T-cell (primary cell): Measurements from ENCODE around the gene RPRD2. TPM values are rescaled to one million over a fixed set of nuclear protein-coding genes. Genes with fewer than 3 reads are reported as not detected.

Experiments
- ATAC-seq, 4 experiments: fragments of 200-7000 bp in 3 of 4; fragments of 150-1000 bp in 1 of 4; cut with Tn5 transposase; replicated peaks in 1 of 4; 1 replicate in 3 of 4; 2 replicates in 1 of 4; pipeline ENCODE4 v1.10.0; 2021; ENCODE audit warnings: moderate library complexity in 3 of 4, mild to moderate bottlenecking in 2 of 4, moderate number of reproducible peaks in 1 of 4
- CTCF ChIA-PET, 2 donors: fragments of 300-600 bp; sonication (Branson Sonifier 250); formaldehyde crosslinking; loops; one replicate each; lab custom pipeline; 2022; ENCODE audit warnings: antibody characterized with exemption in 2 of 2; lab: Charles Lee
- POLR2A ChIA-PET, 2 donors: fragments of 300-600 bp; sonication (Branson Sonifier 250); formaldehyde crosslinking; loops; one replicate each; lab custom pipeline; 2022; ENCODE audit warnings: antibody characterized with exemption in 2 of 2; lab: Charles Lee
- DNase-seq, 35 experiments: peaks; one replicate each; pipeline versions ENCODE4 v3.0.0 to v3.0.0-alpha.2; 2013 to 2023
- H3K27ac ChIP-seq: one replicate; pipeline ENCODE4 v1.5.1; 2013; ENCODE audit warnings: low read length
- H3K27me3 ChIP-seq, 2 experiments: replicated peaks in 1 of 2; 1 replicate in 1 of 2; 2 replicates in 1 of 2; pipeline versions ENCODE4 v1.6.1 to v1.7.0; 2013; ENCODE audit warnings: low read length in 1 of 2, mixed read lengths in 1 of 2; ENCODE audit not compliant: control insufficient read depth in 2 of 2, insufficient read depth in 2 of 2; ENCODE audit errors: extremely low read depth in 1 of 2
- H3K36me3 ChIP-seq, 2 donors: 1 replicate in 1 of 2; 2 replicates in 1 of 2; pipeline versions ENCODE4 v1.6.1 to v1.7.0; 2013; ENCODE audit warnings: low read length in 1 of 2; ENCODE audit not compliant: control insufficient read depth in 2 of 2, insufficient read depth in 1 of 2; ENCODE audit errors: extremely low read depth in 1 of 2
- H3K4me1 ChIP-seq, 2 experiments: 1 replicate in 1 of 2; 2 replicates in 1 of 2; pipeline versions ENCODE4 v1.6.1 to v1.7.0; 2013; ENCODE audit warnings: low read length in 2 of 2, mixed read lengths in 1 of 2; ENCODE audit not compliant: insufficient read depth in 2 of 2, control insufficient read depth in 1 of 2; ENCODE audit errors: extremely low read depth in 1 of 2
- H3K4me3 ChIP-seq, 2 donors: 1 replicate in 1 of 2; 2 replicates in 1 of 2; pipeline versions ENCODE4 v1.5.1 to v1.7.0; 2013; ENCODE audit warnings: mild to moderate bottlenecking in 2 of 2, low read length in 1 of 2, moderate library complexity in 1 of 2; ENCODE audit not compliant: control insufficient read depth in 1 of 2; ENCODE audit errors: extremely low read depth in 1 of 2
- H3K9me3 ChIP-seq: 2 replicates; pipeline ENCODE4 v1.7.0; 2013
- H3K27ac Mint-ChIP-seq, 2 donors: one replicate each; pipeline ENCODE4 v1.8.0; 2020 to 2021; ENCODE audit warnings: mild to moderate bottlenecking in 2 of 2, mixed read lengths in 2 of 2
- H3K27me3 Mint-ChIP-seq, 2 donors: one replicate each; pipeline ENCODE4 v1.8.0; 2021 to 2022; ENCODE audit warnings: mixed read lengths in 2 of 2
- H3K36me3 Mint-ChIP-seq: one replicate; pipeline ENCODE4 v1.8.0; 2021; ENCODE audit warnings: mixed read lengths
- H3K4me1 Mint-ChIP-seq, 3 donors: one replicate each; pipeline ENCODE4 v1.8.0; 2020 to 2022; ENCODE audit warnings: mixed read lengths in 3 of 3, mild to moderate bottlenecking in 1 of 3
- H3K4me3 Mint-ChIP-seq, 3 donors: one replicate each; pipeline ENCODE4 v1.8.0; 2020 to 2022; ENCODE audit warnings: mild to moderate bottlenecking in 3 of 3, mixed read lengths in 3 of 3, moderate library complexity in 3 of 3
- H3K9me3 Mint-ChIP-seq, 3 donors: one replicate each; pipeline ENCODE4 v1.8.0; 2020 to 2022; ENCODE audit warnings: mixed read lengths in 3 of 3
- WGBS: methylation state at CpG from one replicate; pipeline ENCODE4 v1.1.5; 2013; ENCODE audit warnings: missing lambda C conversion rate; ENCODE audit not compliant: insufficient coverage; 5-methylcytosine and 5-hydroxymethylcytosine counted together
- total RNA-seq, 35 experiments: library from RNA in 6 of 35; stranded (reverse) in 6 of 35; fragments of 120-200 nt in 1 of 35; gene quantifications; one replicate each; pipeline versions ENCODE4 v1.2.1 to v1.2.4 and lab custom pipeline; 2013 to 2026

Gene RPRD2
- total RNA-seq, 5 donors from 2014 or later (not counting 1 experiment from before 2014, with no cell fraction given): 44.2 to 50.6 (median 46.7) TPM

GRCh38 chr1:150408800-150409199, 44.9 kb downstream of the RPRD2 start:
- Mint-ChIP-seq H3K4me3 (no peak overlapping the region), H3K27ac (no peak overlapping the region), H3K4me1 (peaks cover 66 to 81% (median 71%) of the 10 kb centered on the region in 3 donors), H3K9me3 (no peaks in the 10 kb centered on the region), H3K36me3 (peaks cover 8% of the 10 kb centered on the region), H3K27me3 (no peaks in the 10 kb centered on the region)
- no CpG with 5 or more reads among the region's 2 CpGs for WGBS
- Histone ChIP-seq H3K4me3 (no peak overlapping the region), H3K27me3 (no peaks in the 10 kb centered on the region), H3K4me1 (peaks cover 0 to 5% of the 10 kb centered on the region in 2 experiments), H3K27ac (no peak overlapping the region), H3K9me3 (no peaks in the 10 kb centered on the region), H3K36me3 (no peaks in the 10 kb centered on the region)
- POLR2A ChIA-PET: interaction anchor here in 1 of 2 donors (0.7 kb wide), 1 partner anchor 9 kb away, joined by 6 read pairs; no protein-coding TSS in a partner anchor
- DNase-seq (no peak), ATAC-seq (no peak)
- CTCF ChIA-PET: interaction anchor here in 1 of 2 donors (0.6 kb wide), 1 partner anchor 20 kb away, joined by 9 read pairs; no protein-coding TSS in a partner anchor

GRCh38 chr1:150409504-150410362, 45.8 kb downstream of the RPRD2 start:
- Histone ChIP-seq H3K9me3 (no peaks in the 10 kb centered on the region), H3K36me3 (no peaks in the 10 kb centered on the region), H3K4me3 (no peak overlapping the region), H3K4me1 (peaks cover 0 to 5% of the 10 kb centered on the region in 2 experiments), H3K27ac (no peak overlapping the region), H3K27me3 (no peaks in the 10 kb centered on the region)
- Mint-ChIP-seq H3K27me3 (no peaks in the 10 kb centered on the region), H3K9me3 (no peaks in the 10 kb centered on the region), H3K36me3 (peaks cover 8% of the 10 kb centered on the region), H3K4me3 (no peak overlapping the region), H3K4me1 (peaks cover 69 to 85% (median 74%) of the 10 kb centered on the region in 3 donors), H3K27ac (peak overlapping the region in 1 of 2 donors; percentile 31)
- ChIA-PET CTCF (no interaction called here), POLR2A (no interaction called here)
- 88% methylated on average over 5 of the region's 12 CpGs for WGBS
- no peak for ATAC-seq
- no peak for DNase-seq

GRCh38 chr1:150410582-150411101, 46.7 kb downstream of the RPRD2 start:
- ChIA-PET POLR2A (no interaction called here), CTCF (no interaction called here)
- H3K36me3 Mint-ChIP-seq: peaks cover 8% of the 10 kb centered on the region
- Histone ChIP-seq H3K27ac (no peak overlapping the region), H3K27me3 (no peaks in the 10 kb centered on the region), H3K4me3 (no peak overlapping the region), H3K9me3 (no peaks in the 10 kb centered on the region), H3K36me3 (no peaks in the 10 kb centered on the region), H3K4me1 (peaks cover 0 to 9% of the 10 kb centered on the region in 2 experiments)
- no peaks in the 10 kb centered on the region for H3K9me3 Mint-ChIP-seq
- WGBS: 91% methylated on average over 2 of the region's 6 CpGs
- H3K4me3 Mint-ChIP-seq: no peak overlapping the region
- H3K27ac Mint-ChIP-seq: peak overlapping the region in 1 of 2 donors; percentile 41
- no peaks in the 10 kb centered on the region for H3K27me3 Mint-ChIP-seq
- peaks cover 63 to 82% (median 69%) of the 10 kb centered on the region in 3 donors for H3K4me1 Mint-ChIP-seq
- DNase-seq: no peak
- no peak for ATAC-seq

GRCh38 chr1:150414592-150414991, 50.6 kb downstream of the RPRD2 start:
- Histone ChIP-seq H3K9me3 (no peaks in the 10 kb centered on the region), H3K4me3 (no peak overlapping the region), H3K36me3 (peaks cover 0 to 5% of the 10 kb centered on the region in 2 donors), H3K27ac (no peak overlapping the region), H3K27me3 (no peaks in the 10 kb centered on the region), H3K4me1 (peaks cover 0 to 4% of the 10 kb centered on the region in 2 experiments)
- no peak overlapping the region for H3K27ac Mint-ChIP-seq
- no peak overlapping the region for H3K4me3 Mint-ChIP-seq
- ATAC-seq (no peak), DNase-seq (no peak)
- H3K27me3 Mint-ChIP-seq: no peaks in the 10 kb centered on the region
- WGBS: no CpG with 5 or more reads among the region's 4 CpGs
- peaks cover 27% of the 10 kb centered on the region for H3K36me3 Mint-ChIP-seq
- ChIA-PET CTCF (interaction anchor here in 1 of 2 donors (0.6 to 1.0 kb wide), 2 partner anchors 10 to 49 kb away, joined by 3 to 4 read pairs; no protein-coding TSS in a partner anchor), POLR2A (no interaction called here)
- H3K4me1 Mint-ChIP-seq: peaks cover 49 to 66% (median 58%) of the 10 kb centered on the region in 3 donors
- H3K9me3 Mint-ChIP-seq: no peaks in the 10 kb centered on the region

GRCh38 chr1:150415800-150416199, 51.9 kb downstream of the RPRD2 start:
- H3K9me3 Mint-ChIP-seq: no peaks in the 10 kb centered on the region
- Histone ChIP-seq H3K9me3 (no peaks in the 10 kb centered on the region), H3K36me3 (peaks cover 0 to 9% of the 10 kb centered on the region in 2 donors), H3K4me1 (peaks cover 0 to 4% of the 10 kb centered on the region in 2 experiments), H3K27me3 (no peaks in the 10 kb centered on the region), H3K27ac (no peak overlapping the region), H3K4me3 (no peak overlapping the region)
- peaks cover 25% of the 10 kb centered on the region for H3K36me3 Mint-ChIP-seq
- 58% methylated on average over 3 of the region's 3 CpGs for WGBS
- ChIA-PET CTCF (no interaction called here), POLR2A (no interaction called here)
- peak overlapping the region in 1 of 2 donors; percentile 53 for H3K27ac Mint-ChIP-seq
- no peak for ATAC-seq
- H3K4me3 Mint-ChIP-seq: no peak overlapping the region
- no peak for DNase-seq
- peaks cover 38 to 54% (median 48%) of the 10 kb centered on the region in 3 donors for H3K4me1 Mint-ChIP-seq
- H3K27me3 Mint-ChIP-seq: no peaks in the 10 kb centered on the region

GRCh38 chr1:150420560-150421265, 56.8 kb downstream of the RPRD2 start:
- H3K36me3 ChIP-seq: peaks cover 0 to 18% of the 10 kb centered on the region in 2 donors
- ATAC-seq (no peak), DNase-seq (no peak)
- ChIA-PET POLR2A (no interaction called here), CTCF (interaction anchor here in 1 of 2 donors (0.6 kb wide), 1 partner anchor 182 kb away, joined by 3 read pairs; no protein-coding TSS in a partner anchor)
- H3K27me3 ChIP-seq: no peaks in the 10 kb centered on the region
- H3K27ac ChIP-seq: no peak overlapping the region
- Mint-ChIP-seq H3K4me1 (peaks cover 18 to 19% (median 18%) of the 10 kb centered on the region in 3 donors), H3K27ac (no peak overlapping the region), H3K27me3 (no peaks in the 10 kb centered on the region), H3K4me3 (no peak overlapping the region), H3K36me3 (peaks cover 24% of the 10 kb centered on the region), H3K9me3 (no peaks in the 10 kb centered on the region)
- no peak overlapping the region for H3K4me3 ChIP-seq
- 100% methylated on average over 2 of the region's 5 CpGs for WGBS
- H3K9me3 ChIP-seq: no peaks in the 10 kb centered on the region
- H3K4me1 ChIP-seq: no peaks in the 10 kb centered on the region
